B cell (primary cell): ENCODE measurements around the gene ACTN2. TPM values are rescaled to one million over a fixed set of nuclear protein-coding genes. Genes with fewer than 3 reads are reported as not detected.

Experiments
- ATAC-seq: fragments of 200-7000 bp; cut with Tn5 transposase; one replicate; pipeline ENCODE4 v1.10.0; 2021; ENCODE audit warnings: low read depth, mild to moderate bottlenecking, moderate number of reproducible peaks, moderate library complexity
- CTCF ChIA-PET: fragments of 350-600 bp; sonication (Branson Sonifier 250); formaldehyde crosslinking; loops from one replicate; lab custom pipeline; 2021; ENCODE audit warnings: antibody characterized with exemption, inconsistent platforms; lab: Charles Lee
- POLR2A ChIA-PET: fragments of 350-600 bp; sonication (Branson Sonifier 250); formaldehyde crosslinking; loops from one replicate; lab custom pipeline; 2021; ENCODE audit warnings: antibody characterized with exemption; lab: Charles Lee
- DNase-seq: peaks from one replicate; pipeline ENCODE4 v3.0.0; 2013
- H2AFZ ChIP-seq: 2 replicates; pipeline ENCODE4 v1.6.1; 2012; ENCODE audit warnings: mild to moderate bottlenecking, low read depth, low read length; ENCODE audit not compliant: insufficient read depth, poor library complexity, severe bottlenecking
- H3K27ac ChIP-seq, 2 donors: 1 replicate in 1 of 2; 2 replicates in 1 of 2; pipeline ENCODE4 v1.5.1; 2012 to 2013; ENCODE audit warnings: low read length in 2 of 2, mild to moderate bottlenecking in 2 of 2, moderate library complexity in 1 of 2
- H3K27me3 ChIP-seq, 4 experiments: fragments of 200-600 bp in 1 of 4; sonication (generic) in 1 of 4; replicated peaks in 1 of 4; 1 replicate in 2 of 4; 2 replicates in 2 of 4; pipeline versions ENCODE4 v1.6.1 to v1.7.0; 2013 to 2016; ENCODE audit warnings: low read length in 3 of 4, mild to moderate bottlenecking in 2 of 4, mixed read lengths in 1 of 4, moderate library complexity in 1 of 4; ENCODE audit not compliant: insufficient read depth in 4 of 4, control insufficient read depth in 3 of 4; ENCODE audit errors: control extremely low read depth in 1 of 4
- H3K36me3 ChIP-seq, 2 experiments: replicated peaks in 1 of 2; 1 replicate in 1 of 2; 2 replicates in 1 of 2; pipeline versions ENCODE4 v1.6.1 to v1.7.1; 2013; ENCODE audit warnings: low read length in 1 of 2; ENCODE audit not compliant: insufficient read depth in 2 of 2, control insufficient read depth in 1 of 2; ENCODE audit errors: control extremely low read depth in 1 of 2, extremely low read depth in 1 of 2
- H3K4me1 ChIP-seq, 2 donors: fragments of 200-600 bp in 1 of 2; sonication (generic) in 1 of 2; 1 replicate in 1 of 2; 2 replicates in 1 of 2; pipeline versions ENCODE4 v1.5.1 to v1.6.1; 2013 to 2017; ENCODE audit warnings: low read length in 2 of 2; ENCODE audit not compliant: control insufficient read depth in 2 of 2, insufficient read depth in 2 of 2
- H3K4me2 ChIP-seq: replicated peaks from 2 replicates; pipeline ENCODE3; 2012; ENCODE audit warnings: mild to moderate bottlenecking, low read depth, low read length; ENCODE audit not compliant: poor library complexity, severe bottlenecking
- H3K4me3 ChIP-seq, 5 experiments: fragments of 200-600 bp in 1 of 5; sonication (generic) in 1 of 5; 1 replicate in 3 of 5; 2 replicates in 2 of 5; pipeline versions ENCODE4 v1.5.1 to v1.7.0; 2011 to 2016; ENCODE audit warnings: low read length in 4 of 5, mild to moderate bottlenecking in 4 of 5, low read depth in 2 of 5, control low read depth in 1 of 5, moderate library complexity in 1 of 5; ENCODE audit not compliant: insufficient read depth in 1 of 5; ENCODE audit errors: control extremely low read depth in 1 of 5, extremely low read depth in 1 of 5
- H3K79me2 ChIP-seq: fragments of 200-600 bp; sonication (generic); one replicate; pipeline ENCODE4 v1.6.0; 2016; ENCODE audit warnings: low read length; ENCODE audit not compliant: control insufficient read depth, insufficient read depth
- H3K9ac ChIP-seq: fragments of 200-600 bp; sonication (generic); 2 replicates; pipeline ENCODE4 v1.6.1; 2017; ENCODE audit warnings: mild to moderate bottlenecking, low read length, moderate library complexity
- H3K9me3 ChIP-seq, 3 donors: one replicate each; pipeline versions ENCODE4 v1.6.1 to v1.7.1; 2013; ENCODE audit warnings: low read length in 2 of 3; ENCODE audit not compliant: control insufficient read depth in 2 of 3, insufficient read depth in 1 of 3; ENCODE audit errors: control extremely low read depth in 1 of 3
- H4K20me1 ChIP-seq: 2 replicates; pipeline ENCODE4 v1.6.0; 2012; ENCODE audit warnings: mild to moderate bottlenecking, low read length; ENCODE audit not compliant: insufficient read depth, control insufficient read depth, poor library complexity, severe bottlenecking
- H3K27ac Mint-ChIP-seq: one replicate; pipeline ENCODE4 v1.8.0; 2021; ENCODE audit warnings: mixed read lengths
- H3K27me3 Mint-ChIP-seq: one replicate; pipeline ENCODE4 v1.8.0; 2021; ENCODE audit warnings: mixed read lengths
- H3K4me1 Mint-ChIP-seq: one replicate; pipeline ENCODE4 v1.8.0; 2021; ENCODE audit warnings: mixed read lengths
- H3K4me3 Mint-ChIP-seq: one replicate; pipeline ENCODE4 v1.8.0; 2021; ENCODE audit warnings: mixed read lengths
- H3K9me3 Mint-ChIP-seq: one replicate; pipeline ENCODE4 v1.8.0; 2022; ENCODE audit warnings: mixed read lengths; ENCODE audit not compliant: insufficient read depth
- CTCF ChIP-seq: fragments of 200-600 bp; IDR thresholded peaks from one replicate; pipeline ENCODE4 v1.8.0; 2022; ENCODE audit warnings: antibody characterized with exemption, mild to moderate bottlenecking
- EZH2 ChIP-seq: IDR thresholded peaks from 2 replicates; pipeline ENCODE4 v1.6.1; 2012; ENCODE audit warnings: borderline replicate concordance, low read depth, mild to moderate bottlenecking, moderate library complexity, low read length; ENCODE audit not compliant: insufficient read depth, poor library complexity, severe bottlenecking
- WGBS: methylation state at CpG from one replicate; pipeline ENCODE4 v1.1.5; 2013; ENCODE audit warnings: missing lambda C conversion rate; ENCODE audit not compliant: insufficient coverage; 5-methylcytosine and 5-hydroxymethylcytosine counted together
- intact Hi-C: fragments of 100-400 bp; cut with micrococcal nuclease; formaldehyde crosslinking; loops from one replicate; pipeline ENCODE4 v1.10.0; 2022
- polyA plus RNA-seq: library from polyadenylated mRNA; depleted of rRNA; stranded (reverse); fragments of >200 nt; gene quantifications from 2 replicates; pipeline ENCODE4 v1.2.3, GENCODE V29; 2012
- total RNA-seq, 2 donors: library from RNA; stranded (reverse); fragments of 120-200 nt in 1 of 2; gene quantifications; 1 replicate in 1 of 2; 2 replicates in 1 of 2; pipeline versions ENCODE4 v1.2.3 to v1.2.4, GENCODE V29; 2013 to 2022

The ACTN2 gene
- total and polyA plus RNA-seq, 2 donors (not counting 1 experiment from before 2014, with no cell fraction given) = 0.30 TPM; not detected in 1

DNA sequence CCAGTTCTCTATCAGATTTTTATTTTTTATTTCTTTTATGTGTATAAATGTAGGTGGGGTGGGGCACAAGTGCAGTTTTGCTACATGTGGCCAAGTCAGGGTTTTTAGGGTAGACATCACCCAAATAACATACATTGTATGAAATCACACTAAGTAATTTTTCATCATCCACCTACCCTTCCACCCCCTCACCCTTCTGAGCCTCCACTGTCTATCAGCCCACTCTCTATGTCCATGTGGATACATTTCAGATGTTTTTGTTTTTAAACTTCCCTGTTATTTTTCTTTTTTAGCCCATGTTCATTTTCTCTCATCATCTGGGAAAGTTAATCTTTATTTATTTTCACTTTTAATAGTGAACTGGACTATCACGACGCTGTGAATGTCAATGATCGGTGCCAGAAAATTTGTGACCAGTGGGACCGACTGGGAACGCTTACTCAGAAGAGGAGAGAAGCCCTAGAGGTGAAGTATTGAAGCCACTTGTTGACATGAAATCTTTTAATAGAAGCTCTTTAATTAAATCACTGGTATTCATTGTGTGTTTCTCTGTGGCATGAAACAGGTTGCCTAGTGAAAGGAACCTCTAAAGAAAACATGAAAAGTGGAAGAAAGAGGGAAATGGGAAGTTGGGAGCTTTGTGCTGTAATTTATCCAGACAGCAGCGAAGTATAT, 61.1 kb downstream of the ACTN2 start:
- H3K36me3 ChIP-seq = no peaks in the 10 kb centered on the region
- TF ChIP-seq CTCF (no peak), EZH2 (no peak)
- no peaks in the 10 kb centered on the region for H3K27me3 ChIP-seq
- CTCF ChIA-PET = no interaction called here
- no peak overlapping the region for H3K9ac ChIP-seq
- H3K4me3 ChIP-seq = no peak overlapping the region
- intact Hi-C loops = no loop called here
- no peaks in the 10 kb centered on the region for H3K4me1 Mint-ChIP-seq
- POLR2A ChIA-PET = no interaction called here
- no peak overlapping the region for H3K4me2 ChIP-seq
- DNase-seq = no peak
- ATAC-seq = no peak
- 87% methylated on average over 6 of the region's 6 CpGs for WGBS
- no peaks in the 10 kb centered on the region for H3K4me1 ChIP-seq
- no peaks in the 10 kb centered on the region for H3K9me3 ChIP-seq
- no peak overlapping the region for H2AFZ ChIP-seq
- no peak overlapping the region for H3K27ac ChIP-seq
- H4K20me1 ChIP-seq = no peaks in the 10 kb centered on the region
- no peak overlapping the region for H3K4me3 Mint-ChIP-seq
- H3K27ac Mint-ChIP-seq = no peak overlapping the region
- H3K79me2 ChIP-seq = no peaks in the 10 kb centered on the region
- H3K27me3 Mint-ChIP-seq = peaks cover 5% of the 10 kb centered on the region
- H3K9me3 Mint-ChIP-seq = no peaks in the 10 kb centered on the region

DNA sequence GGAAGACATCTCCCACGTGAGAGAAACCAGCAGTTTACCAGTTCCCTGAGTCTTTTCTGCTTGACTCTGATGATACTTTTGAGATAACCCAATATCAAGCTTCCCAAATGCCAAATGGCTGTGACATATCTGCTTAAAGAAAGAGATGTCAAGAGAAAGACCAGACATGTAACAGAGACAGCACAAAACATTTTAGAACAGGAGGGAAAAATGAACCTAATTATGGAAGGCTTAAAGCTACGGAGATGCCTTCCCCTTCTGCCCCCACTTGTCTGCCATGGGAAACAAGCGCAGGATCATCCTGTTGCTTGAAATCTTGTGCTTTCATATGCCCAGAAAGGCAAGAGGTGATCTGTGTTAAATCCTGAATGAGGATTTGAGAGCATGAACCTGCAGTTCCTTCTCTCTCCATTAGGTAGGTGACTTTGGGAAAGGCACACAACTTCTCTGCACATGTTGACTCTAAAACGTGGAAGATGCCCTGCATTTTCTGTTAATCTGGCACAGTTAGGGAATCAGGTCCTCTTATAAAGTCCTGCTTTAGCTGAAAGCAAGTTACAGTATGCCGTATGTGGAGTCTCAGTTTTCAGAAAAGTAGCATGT, 62.1 kb downstream of the ACTN2 start:
- no peaks in the 10 kb centered on the region for H3K36me3 ChIP-seq
- DNase-seq (no peak), ATAC-seq (no peak)
- intact Hi-C loops = no loop called here
- H3K9me3 Mint-ChIP-seq = no peaks in the 10 kb centered on the region
- no peaks in the 10 kb centered on the region for H4K20me1 ChIP-seq
- no peak overlapping the region for H3K4me3 ChIP-seq
- no peak overlapping the region for H3K4me3 Mint-ChIP-seq
- ChIA-PET POLR2A (no interaction called here), CTCF (no interaction called here)
- H3K4me2 ChIP-seq = no peak overlapping the region
- H3K9ac ChIP-seq = no peak overlapping the region
- no peaks in the 10 kb centered on the region for H3K79me2 ChIP-seq
- no peak for TF ChIP-seq CTCF
- no peak for TF ChIP-seq EZH2
- no peaks in the 10 kb centered on the region for H3K4me1 Mint-ChIP-seq
- H2AFZ ChIP-seq = no peak overlapping the region
- H3K27ac ChIP-seq = no peak overlapping the region
- no peaks in the 10 kb centered on the region for H3K9me3 ChIP-seq
- peaks cover 5% of the 10 kb centered on the region for H3K27me3 Mint-ChIP-seq
- 44% methylated on average over 2 of the region's 5 CpGs for WGBS
- H3K27ac Mint-ChIP-seq = no peak overlapping the region
- H3K4me1 ChIP-seq = no peaks in the 10 kb centered on the region
- H3K27me3 ChIP-seq = no peaks in the 10 kb centered on the region
